ENCODE measurements around the gene SYNDIG1L.

- TF ChIP-seq CTCF (IDR thresholded peaks at IDR 0.05; ENCODE audit: poor library complexity, severe bottlenecking), result no peak
- no peak for TF ChIP-seq EZH2 (IDR thresholded peaks at IDR 0.05; ENCODE audit: borderline replicate concordance, insufficient read depth, low read length, poor library complexity, severe bottlenecking)
- no peak for TF ChIP-seq EP300 (conservative IDR thresholded peaks at IDR 0.05; ENCODE audit: poor library complexity, severe bottlenecking)
- no peak for TF ChIP-seq RAD21 (conservative IDR thresholded peaks at IDR 0.05)
- no peak for TF ChIP-seq POLR2AphosphoS5 (IDR thresholded peaks at IDR 0.05)
- no peak for TF ChIP-seq TAF1 (IDR thresholded peaks at IDR 0.05; ENCODE audit: low read depth)
These were observed 18.2 kb downstream of the SYNDIG1L start for GRCh38 chr14:74407801-74408154.

Data from neural cell (in vitro differentiated cells).